ENCODE measurements around the gene UTS2R.

Gene UTS2R

GRCh38 chr17:82407255-82407654 lies 35.7 kb downstream of the UTS2R start:
- Histone ChIP-seq H3K79me2 (ENCODE audit: insufficient read depth, low read length) (no peaks in the 10 kb centered on the region), H3K4me2 (ENCODE audit: low read depth, low read length, poor library complexity, severe bottlenecking) (no peak overlapping the region), H3K9me2 (replicated peaks; ENCODE audit: low read depth, low read length) (no peaks in the 10 kb centered on the region), H3K9me3 (ENCODE audit: insufficient read depth, low read depth, low read length) (no peaks in the 10 kb centered on the region), H3F3A (ENCODE audit: low read depth) (no peaks in the 10 kb centered on the region), H4K20me1 (ENCODE audit: insufficient read depth, low read length, poor library complexity, severe bottlenecking) (no peaks in the 10 kb centered on the region), H3K27me3 (ENCODE audit: insufficient read depth, low read length, poor library complexity, severe bottlenecking) (no peaks in the 10 kb centered on the region), H3K4me1 (ENCODE audit: insufficient read depth, low read length, poor library complexity, severe bottlenecking) (peaks cover 4% of the 10 kb centered on the region), H3K4me3 (ENCODE audit: low read length, poor library complexity, severe bottlenecking) (no peak overlapping the region), H3K9ac (ENCODE audit: low read depth, low read length, poor library complexity, severe bottlenecking) (no peak overlapping the region), H2AFZ (ENCODE audit: low read length) (no peak overlapping the region), H3K36me3 (ENCODE audit: insufficient read depth, low read length) (peaks cover 6% of the 10 kb centered on the region; the same call in 1 of the 2 replicates)
- TF ChIP-seq EZH2phosphoT487 (IDR thresholded peaks at IDR 0.05; ENCODE audit: borderline replicate concordance) (no peak), CTCF (conservative IDR thresholded peaks at IDR 0.05; ENCODE audit: low read length) (no peak)

- Histone ChIP-seq H3K4me1 (ENCODE audit: insufficient read depth, low read length, poor library complexity, severe bottlenecking) (peaks cover 7% of the 10 kb centered on the region), H2AFZ (ENCODE audit: low read length) (no peak overlapping the region), H3K9me3 (ENCODE audit: insufficient read depth, low read depth, low read length) (no peaks in the 10 kb centered on the region), H3F3A (ENCODE audit: low read depth) (no peaks in the 10 kb centered on the region), H3K9me2 (replicated peaks; ENCODE audit: low read depth, low read length) (no peaks in the 10 kb centered on the region), H3K9ac (ENCODE audit: low read depth, low read length, poor library complexity, severe bottlenecking) (no peak overlapping the region), H3K79me2 (ENCODE audit: insufficient read depth, low read length) (peaks cover 7% of the 10 kb centered on the region; the same call in 1 of the 2 replicates), H4K20me1 (ENCODE audit: insufficient read depth, low read length, poor library complexity, severe bottlenecking) (no peaks in the 10 kb centered on the region), H3K4me2 (ENCODE audit: low read depth, low read length, poor library complexity, severe bottlenecking) (no peak overlapping the region), H3K36me3 (ENCODE audit: insufficient read depth, low read length) (peaks cover 4% of the 10 kb centered on the region; the same call in 1 of the 2 replicates), H3K27me3 (ENCODE audit: insufficient read depth, low read length, poor library complexity, severe bottlenecking) (no peaks in the 10 kb centered on the region), H3K4me3 (ENCODE audit: low read length, poor library complexity, severe bottlenecking) (no peak overlapping the region)
- TF ChIP-seq EZH2phosphoT487 (IDR thresholded peaks at IDR 0.05; ENCODE audit: borderline replicate concordance) (no peak), CTCF (conservative IDR thresholded peaks at IDR 0.05; ENCODE audit: low read length) (no peak)
Observed at GRCh38 chr17:82408288-82408937, 36.8 kb downstream of the UTS2R start.

- peaks cover 4% of the 10 kb centered on the region; the same call in 1 of the 2 replicates for H3K36me3 ChIP-seq (ENCODE audit: insufficient read depth, low read length)
- H3K27me3 ChIP-seq (ENCODE audit: insufficient read depth, low read length, poor library complexity, severe bottlenecking) = no peaks in the 10 kb centered on the region
- H4K20me1 ChIP-seq (ENCODE audit: insufficient read depth, low read length, poor library complexity, severe bottlenecking) = no peaks in the 10 kb centered on the region
- no peak overlapping the region for H3K4me2 ChIP-seq (ENCODE audit: low read depth, low read length, poor library complexity, severe bottlenecking)
- H3K4me3 ChIP-seq (ENCODE audit: low read length, poor library complexity, severe bottlenecking) = no peak overlapping the region
- peaks cover 7% of the 10 kb centered on the region for H3K4me1 ChIP-seq (ENCODE audit: insufficient read depth, low read length, poor library complexity, severe bottlenecking)
- no peaks in the 10 kb centered on the region for H3K9me3 ChIP-seq (ENCODE audit: insufficient read depth, low read depth, low read length)
- no peak overlapping the region for H3K9ac ChIP-seq (ENCODE audit: low read depth, low read length, poor library complexity, severe bottlenecking)
- H2AFZ ChIP-seq (ENCODE audit: low read length) = no peak overlapping the region
- peaks cover 7% of the 10 kb centered on the region; the same call in 1 of the 2 replicates for H3K79me2 ChIP-seq (ENCODE audit: insufficient read depth, low read length)
- no peak for TF ChIP-seq EZH2phosphoT487 (IDR thresholded peaks at IDR 0.05; ENCODE audit: borderline replicate concordance)
- no peak for TF ChIP-seq CTCF (conservative IDR thresholded peaks at IDR 0.05; ENCODE audit: low read length)
- H3F3A ChIP-seq (ENCODE audit: low read depth) = no peaks in the 10 kb centered on the region
- H3K9me2 ChIP-seq (replicated peaks; ENCODE audit: low read depth, low read length) = no peaks in the 10 kb centered on the region
Observed at GRCh38 chr17:82408938-82409318, 37.4 kb downstream of the UTS2R start.

Data from Loucy (cell line).